ENCODE data around the gene MCF2L2.

The MCF2L2 gene

GRCh38 chr3:183267140-183267539 lies 161.3 kb downstream of the MCF2L2 start:
- TF ChIP-seq POLR2A (IDR thresholded peaks at IDR 0.05; ENCODE audit: extremely low read depth, insufficient read length) (no peak), MYC (IDR thresholded peaks at IDR 0.05; ENCODE audit: low read depth, low read length) (no peak), CTCF (IDR thresholded peaks at IDR 0.05; ENCODE audit: low read depth, low read length) (no peak), MAX (IDR thresholded peaks at IDR 0.05; ENCODE audit: low read depth, low read length) (no peak)
- DNase-seq (ENCODE audit: low read depth): no peak
- no peak overlapping the region for H3K4me3 ChIP-seq (ENCODE audit: low read depth, low read length)

GRCh38 chr3:183266454-183266853 lies 162.0 kb downstream of the MCF2L2 start:
- TF ChIP-seq CTCF (IDR thresholded peaks at IDR 0.05; ENCODE audit: low read depth, low read length): no peak
- DNase-seq (ENCODE audit: low read depth): no peak
- no peak overlapping the region for H3K4me3 ChIP-seq (ENCODE audit: low read depth, low read length)

GRCh38 chr3:183265834-183266417 lies 162.5 kb downstream of the MCF2L2 start:
- no peak overlapping the region for H3K4me3 ChIP-seq (ENCODE audit: low read depth, low read length)
- TF ChIP-seq MYC (IDR thresholded peaks at IDR 0.05; ENCODE audit: low read depth, low read length) (no peak), CTCF (IDR thresholded peaks at IDR 0.05; ENCODE audit: low read depth, low read length) (no peak), MAX (IDR thresholded peaks at IDR 0.05; ENCODE audit: low read depth, low read length) (no peak)
- peak; percentile 41 for DNase-seq (ENCODE audit: low read depth)

GRCh38 chr3:183265157-183265642 lies 163.2 kb downstream of the MCF2L2 start:
- no peak for TF ChIP-seq MYC (IDR thresholded peaks at IDR 0.05; ENCODE audit: low read depth, low read length)
- TF ChIP-seq CTCF (IDR thresholded peaks at IDR 0.05; ENCODE audit: low read depth, low read length): no peak
- TF ChIP-seq POLR2A (IDR thresholded peaks at IDR 0.05; ENCODE audit: extremely low read depth, insufficient read length): no peak
- no peak for TF ChIP-seq MAX (IDR thresholded peaks at IDR 0.05; ENCODE audit: low read depth, low read length)
- no peak overlapping the region for H3K4me3 ChIP-seq (ENCODE audit: low read depth, low read length)
- DNase-seq (ENCODE audit: low read depth): peak; percentile 59

GRCh38 chr3:183264268-183264667 lies 164.2 kb downstream of the MCF2L2 start:
- H3K4me3 ChIP-seq (ENCODE audit: low read depth, low read length): no peak overlapping the region
- no peak for DNase-seq (ENCODE audit: low read depth)
- TF ChIP-seq MAX (IDR thresholded peaks at IDR 0.05; ENCODE audit: low read depth, low read length) (no peak), POLR2A (IDR thresholded peaks at IDR 0.05; ENCODE audit: extremely low read depth, insufficient read length) (no peak), CTCF (IDR thresholded peaks at IDR 0.05; ENCODE audit: low read depth, low read length) (no peak), MYC (IDR thresholded peaks at IDR 0.05; ENCODE audit: low read depth, low read length) (no peak)

GRCh38 chr3:183262875-183263378 lies 165.5 kb downstream of the MCF2L2 start:
- H3K4me3 ChIP-seq (ENCODE audit: low read depth, low read length): no peak overlapping the region
- TF ChIP-seq MYC (IDR thresholded peaks at IDR 0.05; ENCODE audit: low read depth, low read length): no peak
- TF ChIP-seq CTCF (IDR thresholded peaks at IDR 0.05; ENCODE audit: low read depth, low read length): no peak
- TF ChIP-seq MAX (IDR thresholded peaks at IDR 0.05; ENCODE audit: low read depth, low read length): no peak
- no peak for TF ChIP-seq POLR2A (IDR thresholded peaks at IDR 0.05; ENCODE audit: extremely low read depth, insufficient read length)
- no peak for DNase-seq (ENCODE audit: low read depth)

Data from NB4 (cell line).